ENCODE data around the gene STK10. TPM values are rescaled to one million over a fixed set of nuclear protein-coding genes. Genes with fewer than 3 reads are reported as not detected.

STK10 gene
- total RNA-seq, 2 donors from 2014 or later: 14.3 to 17.9 TPM

DNA sequence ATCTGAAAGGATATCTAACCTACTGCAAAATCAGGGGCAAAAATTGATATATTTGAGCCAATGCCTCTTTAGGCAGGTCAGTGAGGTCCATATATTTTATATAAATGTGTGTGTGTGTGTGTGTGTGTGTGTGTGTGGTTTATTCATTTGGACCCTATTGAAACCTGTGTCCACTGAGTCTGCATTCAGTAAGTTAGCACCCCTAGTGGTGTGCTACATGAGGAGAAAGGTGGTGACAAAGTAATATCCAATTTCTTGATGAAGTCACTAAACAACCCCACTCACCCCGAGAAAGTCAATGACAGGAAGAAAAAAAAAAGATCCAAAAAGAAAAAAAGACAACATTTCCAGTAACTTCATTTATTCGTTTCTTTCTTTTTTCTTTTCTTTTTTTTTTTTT lies 185.7 kb downstream of the STK10 start:
- Histone ChIP-seq H3K27me3 (ENCODE audit: control insufficient read depth, insufficient read depth, low read length, poor library complexity, severe bottlenecking) (no peaks in the 10 kb centered on the region), H3K36me3 (ENCODE audit: control insufficient read depth, insufficient read depth, low read length) (no peaks in the 10 kb centered on the region), H3K27ac (ENCODE audit: low read depth, low read length) (no peak overlapping the region), H3K4me3 (ENCODE audit: low read length) (no peak overlapping the region), H3K9me3 (ENCODE audit: control insufficient read depth, low read length) (no peaks in the 10 kb centered on the region), H3K4me1 (ENCODE audit: control insufficient read depth, insufficient read depth, low read length) (peaks cover 22% of the 10 kb centered on the region), H3K9ac (ENCODE audit: extremely low read depth, low read length, poor library complexity, severe bottlenecking) (no peak overlapping the region)
- Mint-ChIP-seq H3K4me3 (no peak overlapping the region), H3K27me3 (ENCODE audit: insufficient read depth) (no peaks in the 10 kb centered on the region), H3K9me3 (no peaks in the 10 kb centered on the region), H3K36me3 (ENCODE audit: low read depth) (no peaks in the 10 kb centered on the region), H3K4me1 (peaks cover 59% of the 10 kb centered on the region), H3K27ac (no peak overlapping the region)
- 90% methylated on average over 1 of the region's 2 CpGs; no CpG with 5 or more reads in 1 of the 2 experiments for WGBS, 2 experiments (ENCODE audit: insufficient coverage in 1 of 2, insufficient read length in 1 of 2)
- no peak for DNase-seq
- TF ChIP-seq, protein P1, sequence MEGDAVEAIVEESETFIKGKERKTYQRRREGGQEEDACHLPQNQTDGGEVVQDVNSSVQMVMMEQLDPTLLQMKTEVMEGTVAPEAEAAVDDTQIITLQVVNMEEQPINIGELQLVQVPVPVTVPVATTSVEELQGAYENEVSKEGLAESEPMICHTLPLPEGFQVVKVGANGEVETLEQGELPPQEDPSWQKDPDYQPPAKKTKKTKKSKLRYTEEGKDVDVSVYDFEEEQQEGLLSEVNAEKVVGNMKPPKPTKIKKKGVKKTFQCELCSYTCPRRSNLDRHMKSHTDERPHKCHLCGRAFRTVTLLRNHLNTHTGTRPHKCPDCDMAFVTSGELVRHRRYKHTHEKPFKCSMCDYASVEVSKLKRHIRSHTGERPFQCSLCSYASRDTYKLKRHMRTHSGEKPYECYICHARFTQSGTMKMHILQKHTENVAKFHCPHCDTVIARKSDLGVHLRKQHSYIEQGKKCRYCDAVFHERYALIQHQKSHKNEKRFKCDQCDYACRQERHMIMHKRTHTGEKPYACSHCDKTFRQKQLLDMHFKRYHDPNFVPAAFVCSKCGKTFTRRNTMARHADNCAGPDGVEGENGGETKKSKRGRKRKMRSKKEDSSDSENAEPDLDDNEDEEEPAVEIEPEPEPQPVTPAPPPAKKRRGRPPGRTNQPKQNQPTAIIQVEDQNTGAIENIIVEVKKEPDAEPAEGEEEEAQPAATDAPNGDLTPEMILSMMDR (conservative IDR thresholded peaks at IDR 0.05): peak; percentile 71

DNA sequence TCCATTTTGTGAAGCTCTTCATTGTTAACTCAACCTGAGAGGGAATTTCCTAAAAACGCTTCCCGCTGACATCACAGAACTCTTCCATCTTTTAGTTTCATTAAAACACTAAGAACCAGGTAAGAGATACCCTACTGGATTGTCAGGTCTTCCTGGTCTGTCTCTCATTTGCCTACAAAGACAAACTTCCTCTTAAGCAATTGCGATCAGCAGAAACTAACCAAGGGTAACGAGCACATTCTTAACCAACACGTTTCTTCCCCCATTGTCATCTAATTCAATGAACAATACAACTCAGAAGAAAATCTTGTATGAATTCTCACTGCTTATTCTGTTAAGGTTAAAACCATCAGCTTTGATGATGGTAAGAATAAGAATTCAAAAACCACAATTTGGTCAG lies 188.1 kb downstream of the STK10 start:
- no peaks in the 10 kb centered on the region for H3K27me3 ChIP-seq (ENCODE audit: control insufficient read depth, insufficient read depth, low read length, poor library complexity, severe bottlenecking)
- no peaks in the 10 kb centered on the region for H3K27me3 Mint-ChIP-seq (ENCODE audit: insufficient read depth)
- H3K4me1 ChIP-seq (ENCODE audit: control insufficient read depth, insufficient read depth, low read length): peaks cover 28% of the 10 kb centered on the region
- H3K27ac ChIP-seq (ENCODE audit: low read depth, low read length): no peak overlapping the region
- no peak overlapping the region for H3K9ac ChIP-seq (ENCODE audit: extremely low read depth, low read length, poor library complexity, severe bottlenecking)
- peaks cover 11% of the 10 kb centered on the region for H3K36me3 Mint-ChIP-seq (ENCODE audit: low read depth)
- DNase-seq: no peak
- H3K9me3 Mint-ChIP-seq: no peaks in the 10 kb centered on the region
- H3K27ac Mint-ChIP-seq: no peak overlapping the region
- H3K4me3 Mint-ChIP-seq: no peak overlapping the region
- peaks cover 7% of the 10 kb centered on the region for H3K36me3 ChIP-seq (ENCODE audit: control insufficient read depth, insufficient read depth, low read length)
- TF ChIP-seq, protein P1 (conservative IDR thresholded peaks at IDR 0.05): no peak
- H3K4me1 Mint-ChIP-seq: peaks cover 65% of the 10 kb centered on the region
- H3K4me3 ChIP-seq (ENCODE audit: low read length): peak overlapping the region; percentile 31
- 73 to 100% methylated on average over 2 to 5 of the region's 5 CpGs for WGBS, 2 experiments (ENCODE audit: insufficient coverage in 1 of 2, insufficient read length in 1 of 2)
- no peaks in the 10 kb centered on the region for H3K9me3 ChIP-seq (ENCODE audit: control insufficient read depth, low read length)

DNA sequence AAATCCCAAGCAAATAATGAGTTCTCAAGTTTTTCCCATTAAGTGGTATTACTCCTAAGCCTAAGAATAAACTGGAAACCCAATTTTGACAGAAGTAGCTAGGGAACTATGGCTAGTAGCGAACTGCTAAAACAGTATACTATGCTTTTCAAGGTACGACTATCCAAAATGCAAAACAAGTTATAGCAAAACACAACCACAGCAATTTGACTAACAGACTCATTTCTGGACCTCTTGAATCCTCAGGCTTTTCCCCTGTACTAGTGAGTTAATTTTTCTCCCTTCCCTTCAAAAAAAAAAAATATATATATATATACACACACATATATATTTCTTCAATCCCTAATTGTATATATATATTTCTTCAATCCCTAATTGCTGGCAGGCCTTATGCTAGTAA lies 188.9 kb downstream of the STK10 start:
- Mint-ChIP-seq H3K4me1 (peaks cover 61% of the 10 kb centered on the region), H3K9me3 (no peaks in the 10 kb centered on the region), H3K4me3 (no peak overlapping the region), H3K27ac (no peak overlapping the region), H3K27me3 (ENCODE audit: insufficient read depth) (no peaks in the 10 kb centered on the region), H3K36me3 (ENCODE audit: low read depth) (peaks cover 14% of the 10 kb centered on the region)
- Histone ChIP-seq H3K4me3 (ENCODE audit: low read length) (peak overlapping the region; percentile 38), H3K9me3 (ENCODE audit: control insufficient read depth, low read length) (no peaks in the 10 kb centered on the region), H3K4me1 (ENCODE audit: control insufficient read depth, insufficient read depth, low read length) (peaks cover 28% of the 10 kb centered on the region), H3K9ac (ENCODE audit: extremely low read depth, low read length, poor library complexity, severe bottlenecking) (no peak overlapping the region), H3K36me3 (ENCODE audit: control insufficient read depth, insufficient read depth, low read length) (peaks cover 11% of the 10 kb centered on the region), H3K27ac (ENCODE audit: low read depth, low read length) (no peak overlapping the region), H3K27me3 (ENCODE audit: control insufficient read depth, insufficient read depth, low read length, poor library complexity, severe bottlenecking) (no peaks in the 10 kb centered on the region)
- TF ChIP-seq, protein P1 (conservative IDR thresholded peaks at IDR 0.05): no peak
- 82 to 90% methylated on average over 2 of the region's 2 CpGs for WGBS, 2 experiments (ENCODE audit: insufficient coverage in 1 of 2, insufficient read length in 1 of 2)
- DNase-seq: no peak
